Measurements from ENCODE around the gene PRKCB. TPM values are rescaled to one million over a fixed set of nuclear protein-coding genes. Genes with fewer than 3 reads are reported as not detected.

Gene PRKCB
- polyA plus RNA-seq, 1 experiment, result not detected

- Histone ChIP-seq H3K4me3 (ENCODE audit: low read depth, low read length) (no peak overlapping the region), H3K27me3 (ENCODE audit: control insufficient read depth, insufficient read depth, low read length) (no peaks in the 10 kb centered on the region), H3K36me3 (ENCODE audit: control insufficient read depth, insufficient read depth, low read length) (no peaks in the 10 kb centered on the region)
- TF ChIP-seq CTCF (IDR thresholded peaks at IDR 0.05; ENCODE audit: insufficient read depth, low read depth, low read length), result no peak
- CTCF ChIA-PET, result no interaction called here
- DNase-seq (ENCODE audit: low read depth), result no peak
- POLR2A ChIA-PET, result no interaction called here
Measured at GRCh38 chr16:24138024-24138423, 302.2 kb downstream of the PRKCB start.

- no peak overlapping the region for H3K4me3 ChIP-seq (ENCODE audit: low read depth, low read length)
- DNase-seq (ENCODE audit: low read depth), result no peak
- no peak for TF ChIP-seq CTCF (IDR thresholded peaks at IDR 0.05; ENCODE audit: insufficient read depth, low read depth, low read length)
- CTCF ChIA-PET, result no interaction called here
- H3K36me3 ChIP-seq (ENCODE audit: control insufficient read depth, insufficient read depth, low read length), result no peaks in the 10 kb centered on the region
- no peaks in the 10 kb centered on the region for H3K27me3 ChIP-seq (ENCODE audit: control insufficient read depth, insufficient read depth, low read length)
- POLR2A ChIA-PET, result no interaction called here
Measured at GRCh38 chr16:24138575-24138974, 302.8 kb downstream of the PRKCB start.

GRCh38 chr16:24139282-24139681 is 303.5 kb downstream of the PRKCB start:
- TF ChIP-seq CTCF (IDR thresholded peaks at IDR 0.05; ENCODE audit: insufficient read depth, low read depth, low read length), result no peak
- CTCF ChIA-PET, result no interaction called here
- no peaks in the 10 kb centered on the region for H3K27me3 ChIP-seq (ENCODE audit: control insufficient read depth, insufficient read depth, low read length)
- no peak for DNase-seq (ENCODE audit: low read depth)
- POLR2A ChIA-PET, result no interaction called here
- no peaks in the 10 kb centered on the region for H3K36me3 ChIP-seq (ENCODE audit: control insufficient read depth, insufficient read depth, low read length)
- no peak overlapping the region for H3K4me3 ChIP-seq (ENCODE audit: low read depth, low read length)

GRCh38 chr16:24140730-24141129 is 304.9 kb downstream of the PRKCB start:
- Histone ChIP-seq H3K27me3 (ENCODE audit: control insufficient read depth, insufficient read depth, low read length) (no peaks in the 10 kb centered on the region), H3K36me3 (ENCODE audit: control insufficient read depth, insufficient read depth, low read length) (no peaks in the 10 kb centered on the region), H3K4me3 (ENCODE audit: low read depth, low read length) (no peak overlapping the region)
- no peak for TF ChIP-seq CTCF (IDR thresholded peaks at IDR 0.05; ENCODE audit: insufficient read depth, low read depth, low read length)
- CTCF ChIA-PET, result no interaction called here
- no peak for DNase-seq (ENCODE audit: low read depth)
- POLR2A ChIA-PET, result no interaction called here

GRCh38 chr16:24141466-24141865 is 305.7 kb downstream of the PRKCB start:
- H3K4me3 ChIP-seq (ENCODE audit: low read depth, low read length), result no peak overlapping the region
- no peaks in the 10 kb centered on the region for H3K36me3 ChIP-seq (ENCODE audit: control insufficient read depth, insufficient read depth, low read length)
- no peak for TF ChIP-seq CTCF (IDR thresholded peaks at IDR 0.05; ENCODE audit: insufficient read depth, low read depth, low read length)
- POLR2A ChIA-PET, result no interaction called here
- DNase-seq (ENCODE audit: low read depth), result no peak
- H3K27me3 ChIP-seq (ENCODE audit: control insufficient read depth, insufficient read depth, low read length), result no peaks in the 10 kb centered on the region
- CTCF ChIA-PET, result no interaction called here

All from BJ (cell line).